GM12892 (cell line): ENCODE data around the gene SOCS3.
"Not testable (repeated sequence)": the region's sequence is repeated elsewhere in the genome, so short reads cannot be mapped to it uniquely, and the experiment has no call there.

Source experiments
- DNase-seq: peaks from one replicate; pipeline ENCODE4 v3.0.0; 2011; ENCODE audit not compliant: insufficient read length
- FAIRE-seq: peaks from 2 replicates; lab custom pipeline; 2011; peaks lifted over from hg19 to GRCh38; lab: Jason Lieb, UNC
- POLR2A ChIP-seq: IDR thresholded peaks from 2 replicates; pipeline ENCODE4 v1.6.1; 2011; ENCODE audit warnings: low read depth, low read length, control low read depth
- POLR2AphosphoS5 ChIP-seq: IDR thresholded peaks from 2 replicates; pipeline ENCODE4 v1.6.1; 2011; ENCODE audit warnings: low read depth, low read length, control low read depth
- TAF1 ChIP-seq: IDR thresholded peaks from 2 replicates; pipeline ENCODE4 v1.6.1; 2011; ENCODE audit warnings: low read depth, mild to moderate bottlenecking, control low read depth, low read length, borderline replicate concordance

SOCS3 gene

DNA sequence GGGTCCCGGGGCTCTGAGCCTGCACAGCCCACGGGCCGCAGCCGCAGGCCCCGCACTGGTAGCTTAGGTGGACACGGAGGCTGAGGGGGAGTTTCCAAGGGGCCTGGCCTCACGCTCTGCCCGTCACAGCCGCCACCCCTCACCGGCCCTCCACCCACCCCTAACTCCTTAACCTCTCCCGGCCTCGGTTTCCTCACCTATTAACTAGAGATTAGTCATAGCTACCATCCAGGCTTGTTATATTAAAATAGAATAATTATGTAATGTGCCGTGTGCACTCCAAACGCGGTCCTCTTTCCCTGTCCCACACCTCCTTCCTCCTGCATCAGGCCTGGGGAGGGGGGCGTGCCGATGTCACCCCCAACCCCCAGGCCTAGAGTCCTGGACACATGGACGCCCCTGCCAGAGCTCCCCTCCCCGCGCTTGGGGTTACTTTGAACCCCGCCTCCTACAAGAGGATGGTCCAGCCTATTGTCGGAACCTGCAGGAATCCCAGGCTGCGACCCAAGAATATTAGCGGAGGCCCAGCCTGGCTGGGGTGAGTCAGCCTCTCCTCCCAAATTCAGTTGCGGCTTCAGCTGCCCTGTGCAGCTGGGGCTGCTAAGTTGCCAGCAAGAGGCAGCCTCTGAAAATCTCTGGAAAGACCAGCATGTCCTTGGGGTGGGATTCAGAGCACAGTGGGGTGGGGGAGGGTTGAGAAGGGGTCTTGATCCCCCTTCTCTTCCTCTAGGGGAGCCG lies 17.3 kb downstream of the SOCS3 start:
- FAIRE-seq (no peak), DNase-seq (no peak)
- no peak for TF ChIP-seq POLR2AphosphoS5
- no peak for TF ChIP-seq POLR2A
- no peak for TF ChIP-seq TAF1

DNA sequence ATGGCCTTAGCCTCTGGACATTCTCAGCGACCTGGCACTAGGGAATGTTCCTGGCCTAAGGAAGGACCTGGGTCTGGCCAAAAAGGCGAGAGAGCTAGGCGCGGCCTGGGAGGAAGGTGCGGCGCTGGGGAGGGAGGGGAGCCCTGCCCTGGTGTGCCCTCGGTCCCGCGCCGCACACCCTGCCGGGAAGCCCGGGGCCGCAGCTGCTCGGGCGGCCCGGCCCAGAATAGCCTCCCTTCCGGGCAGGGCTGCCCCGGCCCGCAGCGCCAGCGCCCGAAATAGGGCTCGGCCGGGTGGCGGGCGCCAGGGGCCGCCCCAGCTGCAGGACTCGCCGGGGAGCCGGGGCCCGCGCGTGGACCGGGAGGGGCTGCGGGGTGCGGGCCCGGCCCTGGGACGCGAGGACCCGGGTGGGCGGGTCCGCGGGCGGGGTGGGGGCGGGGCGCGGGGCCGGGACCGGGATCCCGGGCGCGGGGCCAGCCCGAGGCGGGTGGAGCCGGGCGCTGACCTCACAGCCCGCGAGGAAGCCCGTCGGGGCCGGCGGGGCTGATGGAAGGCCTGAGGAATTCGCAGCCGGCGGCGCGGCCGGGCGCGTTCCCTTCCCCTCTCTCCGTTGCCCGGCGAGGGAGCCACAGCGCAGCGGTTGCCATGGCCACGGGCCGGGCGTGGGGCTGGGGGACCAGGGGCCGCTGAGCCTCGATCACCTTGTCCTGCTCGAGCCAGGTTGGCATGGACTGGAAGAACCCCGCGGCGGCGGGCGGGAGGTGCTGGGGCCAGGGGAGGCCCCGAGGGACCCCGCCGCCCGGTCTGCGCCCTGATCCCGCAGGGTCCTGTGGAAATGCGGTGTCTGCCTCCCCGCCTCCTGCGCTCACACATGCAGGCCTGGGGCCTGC lies 18.1 kb downstream of the SOCS3 start:
- DNase-seq = no peak
- TF ChIP-seq POLR2AphosphoS5 (no peak), TAF1 (no peak), POLR2A (no peak)
- no peak for FAIRE-seq

DNA sequence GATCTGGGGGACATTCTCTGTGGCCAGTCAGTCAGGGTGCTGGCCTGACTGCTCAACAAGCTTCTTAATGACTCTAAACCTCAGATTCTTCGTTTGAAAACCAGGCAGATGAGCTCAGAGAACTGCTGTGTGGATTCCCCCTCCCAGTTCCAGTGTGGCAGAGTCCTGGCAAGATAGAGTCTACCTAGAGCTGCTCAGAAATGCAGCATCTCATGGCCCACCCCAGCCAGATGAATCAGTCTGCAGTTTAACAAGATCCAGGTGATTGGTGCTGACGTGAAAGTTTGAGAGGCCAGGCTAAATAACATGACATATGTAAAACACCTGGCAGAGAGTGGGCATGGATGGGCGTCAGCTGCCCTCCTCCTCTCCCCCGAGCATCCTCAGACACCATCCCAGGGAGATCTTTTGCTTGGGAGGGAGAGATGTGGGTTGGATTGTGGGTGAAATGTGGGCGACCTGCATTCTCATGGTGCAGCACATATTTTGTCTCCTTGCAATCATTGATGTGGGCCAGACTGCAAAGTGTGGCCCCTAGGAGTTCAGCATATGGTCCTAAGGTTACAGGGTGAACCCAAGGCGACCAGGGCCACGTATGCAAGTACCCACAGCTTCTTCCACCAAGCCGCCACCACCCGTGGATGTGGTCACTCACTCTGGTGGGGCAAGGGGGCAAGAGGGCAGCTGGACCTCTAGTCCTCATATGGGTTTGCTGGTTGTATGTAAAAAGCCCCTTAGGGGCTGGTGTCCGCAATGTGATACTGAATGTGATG lies 19.5 kb downstream of the SOCS3 start:
- TF ChIP-seq TAF1 (no peak), POLR2A (no peak), POLR2AphosphoS5 (no peak)
- DNase-seq (no peak), FAIRE-seq (no peak)

DNA sequence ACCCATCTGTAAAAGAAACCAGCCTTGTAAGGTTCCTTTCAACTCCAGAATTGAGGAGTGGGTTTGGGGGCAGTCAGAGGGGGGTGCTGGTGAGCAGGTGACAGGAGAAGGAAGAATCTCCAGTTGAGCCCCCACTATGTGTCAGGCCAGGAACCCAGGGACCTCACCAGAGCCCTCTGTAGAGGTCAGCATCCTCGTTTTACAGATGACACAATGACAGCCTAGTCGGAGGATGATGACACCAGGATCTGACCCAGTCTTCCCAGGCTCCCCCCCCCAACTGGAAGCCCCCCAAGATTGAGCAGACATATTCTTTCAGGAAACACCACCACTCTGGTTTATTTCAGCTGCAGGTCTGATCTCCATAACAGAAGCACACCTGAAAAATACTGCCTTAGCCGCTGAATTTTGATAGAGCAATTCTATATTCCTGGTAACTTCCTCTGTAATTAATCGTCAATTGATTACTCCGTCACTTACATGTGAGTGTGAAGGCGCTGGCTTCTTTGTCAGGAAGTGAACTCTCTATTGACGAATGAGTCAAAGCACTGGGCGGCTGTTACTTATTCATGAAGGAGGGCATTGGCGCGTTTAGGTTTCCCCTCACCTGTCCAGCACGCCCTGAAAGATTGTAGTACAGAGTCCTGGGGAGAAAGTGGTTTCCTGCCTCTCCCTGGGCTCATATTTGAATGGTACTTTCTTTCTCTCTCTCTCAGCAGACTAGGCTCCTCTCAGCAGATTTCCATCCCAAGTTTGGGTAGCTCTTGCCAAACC lies 21.2 kb downstream of the SOCS3 start:
- TF ChIP-seq TAF1 = no peak
- TF ChIP-seq POLR2A = no peak
- no peak for TF ChIP-seq POLR2AphosphoS5
- FAIRE-seq (peak; percentile 76), DNase-seq (no peak)

DNA sequence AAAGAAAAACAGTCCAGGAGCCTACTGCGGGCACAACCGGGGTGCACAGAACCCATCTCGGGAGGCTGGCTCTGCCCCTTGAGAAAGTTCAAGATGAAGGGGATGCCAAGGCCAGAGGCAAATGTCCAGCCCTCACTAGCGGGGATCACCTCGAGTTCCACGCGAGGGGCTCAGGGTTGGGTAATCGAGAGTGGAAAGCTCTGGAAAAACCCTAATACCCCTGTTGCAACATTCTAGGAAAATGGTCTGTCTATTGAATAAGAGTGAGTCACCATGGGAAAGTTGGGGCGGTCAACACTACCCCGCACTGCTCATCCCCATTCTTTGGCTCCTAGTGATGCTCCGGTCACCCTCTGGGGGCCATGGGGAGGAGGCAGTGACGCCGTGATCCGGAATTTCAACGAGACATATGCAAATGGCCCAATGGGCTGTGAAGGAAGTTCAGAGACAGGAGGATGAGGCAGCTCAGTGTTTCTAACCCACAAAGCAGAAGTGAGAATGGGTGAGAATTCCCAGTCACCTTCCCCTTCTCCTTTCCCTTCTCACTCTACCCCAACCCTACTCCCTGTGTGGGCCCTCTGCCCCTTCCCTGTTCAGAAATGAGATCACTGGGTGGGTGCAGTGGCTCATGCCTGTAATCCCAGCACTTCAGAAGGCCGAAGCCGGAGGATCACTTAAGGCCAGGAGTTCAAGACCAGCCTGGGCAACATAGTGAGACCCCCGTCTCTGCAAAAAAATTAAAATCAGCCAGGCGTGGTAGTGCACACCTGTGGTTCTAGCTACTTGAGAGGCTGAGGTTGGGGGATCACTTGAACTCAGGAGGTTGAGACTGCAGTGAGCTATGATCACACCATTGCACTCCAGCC lies 22.4 kb downstream of the SOCS3 start:
- no peak for TF ChIP-seq POLR2AphosphoS5
- no peak for TF ChIP-seq TAF1
- TF ChIP-seq POLR2A = no peak
- peak; percentile 94 for FAIRE-seq
- peak; percentile 66 for DNase-seq

DNA sequence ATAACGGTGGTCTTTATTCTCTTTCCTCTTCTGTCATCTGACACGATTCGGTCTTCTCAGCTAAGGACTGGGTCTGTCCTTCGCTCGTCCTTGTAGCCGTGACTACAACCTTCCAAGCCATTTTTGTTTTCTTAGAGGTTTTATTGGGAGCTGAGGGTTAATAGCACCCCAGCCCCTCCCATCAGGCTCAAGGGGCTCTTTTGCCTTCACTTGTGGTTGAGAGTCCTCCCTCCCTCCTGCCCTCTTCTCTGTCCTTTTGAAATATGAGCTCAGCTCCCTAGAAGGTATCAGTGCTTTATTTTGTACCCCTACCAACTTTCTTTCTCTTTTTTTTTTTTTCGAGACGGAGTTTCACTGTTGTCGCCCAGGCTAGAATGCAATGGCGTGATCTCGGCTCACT lies 24.7 kb downstream of the SOCS3 start:
- TF ChIP-seq POLR2AphosphoS5 = no peak
- TF ChIP-seq POLR2A = no peak
- no peak for TF ChIP-seq TAF1
- FAIRE-seq = no peak
- DNase-seq = no peak

DNA sequence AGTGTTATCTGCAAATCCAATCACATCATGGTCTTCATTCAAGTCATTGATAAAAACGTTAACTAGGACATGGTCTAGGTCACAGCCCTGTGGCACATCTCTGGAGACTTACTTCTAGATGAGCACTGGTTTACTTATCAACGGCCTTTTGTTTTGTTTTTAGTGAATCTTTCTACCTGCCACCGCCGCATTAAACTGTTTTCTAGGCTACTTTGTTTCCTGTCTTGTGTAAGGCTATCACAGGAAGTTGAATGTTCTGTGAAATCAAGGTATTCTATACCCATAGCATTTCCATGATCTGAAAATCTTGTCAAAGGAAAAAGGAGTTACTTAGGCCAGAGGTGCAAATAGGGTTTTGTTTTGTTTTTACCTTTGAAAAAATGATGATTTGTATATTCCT lies 26.9 kb downstream of the SOCS3 start:
- TF ChIP-seq POLR2AphosphoS5 (no peak), POLR2A (no peak), TAF1 (no peak)
- no peak for FAIRE-seq
- no peak for DNase-seq

DNA sequence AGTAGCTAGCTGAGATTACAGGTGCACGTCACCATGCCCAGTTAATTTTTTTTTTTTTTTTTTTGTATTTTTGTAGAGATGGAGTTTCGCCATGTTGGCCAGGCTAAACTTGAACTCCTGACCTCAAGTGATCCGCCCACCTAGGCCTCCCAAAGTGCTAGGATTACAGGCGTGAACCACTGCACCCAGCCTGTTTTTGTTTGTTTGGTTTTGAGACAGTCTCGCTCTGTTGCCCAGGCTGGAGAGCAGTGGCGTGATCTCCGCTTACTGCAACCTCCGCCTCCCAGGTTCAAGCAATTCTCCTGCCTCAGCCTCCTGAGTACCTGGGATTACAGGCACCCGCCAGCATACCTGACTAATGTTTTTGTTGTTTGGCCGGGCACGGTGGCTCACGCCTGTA lies 28.5 kb downstream of the SOCS3 start:
- FAIRE-seq, DNase-seq: not testable (repeated sequence)

DNA sequence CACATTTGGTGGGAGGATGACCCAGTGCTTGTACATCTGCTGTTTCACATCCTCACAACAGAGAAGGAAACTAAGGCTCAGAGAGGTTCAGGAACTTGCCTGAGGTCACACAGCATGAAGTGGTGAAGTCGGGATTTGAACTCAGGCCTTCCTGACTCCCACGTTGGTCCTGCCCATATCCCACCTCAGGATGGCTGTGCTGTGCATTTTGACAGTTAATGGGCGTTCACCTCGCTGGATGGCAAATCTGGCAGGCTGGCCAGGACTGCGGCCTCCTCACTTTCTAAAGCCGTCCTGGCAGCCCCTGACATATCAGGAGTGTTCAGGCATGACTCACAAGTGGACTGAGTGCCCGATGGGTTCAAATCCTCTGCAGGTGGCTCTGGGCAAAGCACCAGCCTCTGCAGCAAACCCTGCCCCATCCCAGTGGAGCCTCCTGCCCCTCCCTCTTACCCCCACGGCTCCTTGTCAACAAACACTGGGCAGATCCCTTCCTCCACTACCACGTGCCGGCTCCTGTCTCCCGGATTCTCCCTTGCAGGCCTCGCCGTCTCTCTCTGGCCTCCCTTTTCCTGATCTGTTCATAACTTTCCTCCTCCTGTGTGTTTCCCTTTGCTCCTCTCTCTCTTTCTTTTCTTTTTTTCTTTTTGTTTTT lies 29.2 kb downstream of the SOCS3 start:
- DNase-seq (no peak), FAIRE-seq (no peak)
- no peak for TF ChIP-seq POLR2AphosphoS5
- TF ChIP-seq TAF1 = no peak
- no peak for TF ChIP-seq POLR2A
